Smooth muscle cell (in vitro differentiated cells): ENCODE results near the gene SNRPA. TPM values are rescaled to one million over a fixed set of nuclear protein-coding genes. Genes with fewer than 3 reads are reported as not detected.
A peak's percentile ranks its signal among the peaks of the same experiment; 100 is the strongest.

Experiments
- DNase-seq: peaks from one replicate; lab custom pipeline; 2025; ENCODE audit not compliant: unreplicated experiment; lab: John Stamatoyannopoulos, UW
- H2AFZ ChIP-seq: fragments of 200-600 bp; sonication (generic); 2 replicates; pipeline ENCODE4 v1.6.0; 2016; ENCODE audit warnings: antibody characterized with exemption, low read depth, mild to moderate bottlenecking
- H3F3A ChIP-seq: fragments of 200-600 bp; sonication (generic); 2 replicates; pipeline ENCODE4 v1.6.0; 2017; ENCODE audit warnings: antibody characterized with exemption, low read depth
- H3K27ac ChIP-seq: fragments of 200-600 bp; sonication (generic); 2 replicates; pipeline ENCODE4 v1.5.1; 2016; ENCODE audit warnings: low read depth, mild to moderate bottlenecking
- H3K27me3 ChIP-seq: fragments of 200-600 bp; sonication (generic); 2 replicates; pipeline ENCODE4 v1.6.1; 2016; ENCODE audit warnings: low read depth, mild to moderate bottlenecking
- H3K36me3 ChIP-seq: fragments of 200-600 bp; sonication (generic); 2 replicates; pipeline ENCODE4 v1.5.1; 2016; ENCODE audit warnings: low read depth
- H3K4me1 ChIP-seq: fragments of 200-600 bp; sonication (generic); 2 replicates; pipeline ENCODE4 v1.5.1; 2016; ENCODE audit warnings: low read depth
- H3K4me2 ChIP-seq: fragments of 200-600 bp; sonication (generic); 2 replicates; pipeline ENCODE4 v1.6.0; 2016; ENCODE audit warnings: mild to moderate bottlenecking
- H3K4me3 ChIP-seq: fragments of 200-600 bp; sonication (generic); 2 replicates; pipeline ENCODE4 v1.5.1; 2016; ENCODE audit warnings: mild to moderate bottlenecking
- H3K79me2 ChIP-seq: fragments of 200-600 bp; sonication (generic); 2 replicates; pipeline ENCODE4 v1.6.0; 2016; ENCODE audit warnings: low read depth, mild to moderate bottlenecking
- H3K9ac ChIP-seq: fragments of 200-600 bp; sonication (generic); 2 replicates; pipeline ENCODE4 v1.6.0; 2016; ENCODE audit warnings: low read depth
- H3K9me3 ChIP-seq: fragments of 200-600 bp; sonication (generic); replicated peaks from 2 replicates; pipeline ENCODE4 v1.5.1; 2016; ENCODE audit warnings: low read depth
- H4K20me1 ChIP-seq: fragments of 200-600 bp; sonication (generic); 2 replicates; pipeline ENCODE4 v1.6.0; 2016; ENCODE audit warnings: low read depth
- CTCF ChIP-seq: fragments of 200-600 bp; sonication (generic); IDR thresholded peaks from 2 replicates; pipeline ENCODE4 v1.5.1; 2017; ENCODE audit warnings: borderline replicate concordance, mild to moderate bottlenecking, antibody characterized with exemption; ENCODE audit not compliant: insufficient read depth, poor library complexity, severe bottlenecking
- WGBS: methylation state at CpG from one replicate; pipeline ENCODE4 v1.1.7; 2016; ENCODE audit warnings: low lambda C conversion rate; 5-methylcytosine and 5-hydroxymethylcytosine counted together
- polyA plus RNA-seq: library from polyadenylated mRNA; unstranded; fragments of >200 nt; fragmentation: Nextera tagmentation; extraction: Ambion mirVana; gene quantifications from 2 replicates; pipeline ENCODE4 v1.2.1, GENCODE V29; 2016
- total RNA-seq: library from RNA; depleted of rRNA; stranded (reverse); fragments of >200 nt; gene quantifications from 2 replicates; pipeline ENCODE4 v1.2.3, GENCODE V29; 2014

SNRPA gene
- total and polyA plus RNA-seq, 2 experiments from 2014 or later = 30.3 to 87.7 TPM

GRCh38 chr19:40750058-40750873 lies 737 bp upstream of the SNRPA start, which contains the start of gene ACTMAP:
Gene ACTMAP, minus strand, starts transcription at chr19:40750477. Its CDS starts 674 bp downstream, at chr19:40749803.
- H3K9ac ChIP-seq = peak within 1 kb of the TSS; percentile 89
- no peaks in the 10 kb centered on the region for H3K27me3 ChIP-seq
- no peaks in the 10 kb centered on the region for H3K9me3 ChIP-seq
- peaks cover 15% of the 10 kb centered on the region for H4K20me1 ChIP-seq
- no peaks in the 10 kb centered on the region for H3K36me3 ChIP-seq
- peak within 1 kb of the TSS; percentile 72 for H3K4me3 ChIP-seq
- H2AFZ ChIP-seq = peak within 1 kb of the TSS; percentile 68
- WGBS = 2% methylated on average over 43 of the region's 43 CpGs
- peak; percentile 99 for DNase-seq
- peak within 1 kb of the TSS; percentile 93 for H3K27ac ChIP-seq
- H3K79me2 ChIP-seq = peaks cover 35% of the 10 kb centered on the region
- peaks cover 5% of the 10 kb centered on the region for H3F3A ChIP-seq
- peak within 1 kb of the TSS; percentile 97 for H3K4me2 ChIP-seq
- TF ChIP-seq CTCF = no peak
- H3K4me1 ChIP-seq = peaks cover 16% of the 10 kb centered on the region

GRCh38 chr19:40752257-40752781 lies 1.3 kb downstream of the SNRPA start:
- Histone ChIP-seq H3K4me2 (peak overlapping the region; percentile 84), H3K27me3 (no peaks in the 10 kb centered on the region), H3K4me1 (peaks cover 16% of the 10 kb centered on the region), H3K4me3 (peak overlapping the region; percentile 66), H3K79me2 (peaks cover 55% of the 10 kb centered on the region), H3K9me3 (no peaks in the 10 kb centered on the region), H4K20me1 (peaks cover 35% of the 10 kb centered on the region), H3F3A (no peaks in the 10 kb centered on the region), H3K9ac (peak overlapping the region; percentile 89), H3K36me3 (no peaks in the 10 kb centered on the region), H2AFZ (no peak overlapping the region), H3K27ac (peak overlapping the region; percentile 87)
- WGBS = 72% methylated on average over 10 of the region's 12 CpGs
- no peak for TF ChIP-seq CTCF
- DNase-seq = no peak

GRCh38 chr19:40754611-40755247 lies 3.7 kb downstream of the SNRPA start:
- no peaks in the 10 kb centered on the region for H3F3A ChIP-seq
- H3K4me2 ChIP-seq = peak overlapping the region; percentile 45
- no peaks in the 10 kb centered on the region for H3K9me3 ChIP-seq
- H3K36me3 ChIP-seq = peaks cover 5% of the 10 kb centered on the region
- H3K4me3 ChIP-seq = peak overlapping the region; percentile 6
- H3K9ac ChIP-seq = peak overlapping the region; percentile 6
- no peak overlapping the region for H2AFZ ChIP-seq
- DNase-seq = peak; percentile 4
- H3K79me2 ChIP-seq = peaks cover 64% of the 10 kb centered on the region
- H3K27me3 ChIP-seq = no peaks in the 10 kb centered on the region
- WGBS = 53% methylated on average over 9 of the region's 9 CpGs
- peaks cover 47% of the 10 kb centered on the region for H4K20me1 ChIP-seq
- H3K4me1 ChIP-seq = peaks cover 10% of the 10 kb centered on the region
- TF ChIP-seq CTCF = no peak
- peak overlapping the region; percentile 73 for H3K27ac ChIP-seq
